Stimulated activated CD4-positive, alpha-beta T cell treated with anti-CD3 and anti-CD28 coated beads, Interleukin-12 subunit alpha, Interleukin-12 subunit beta, amount 100 ng/mL, for 4 hours (primary cell): ENCODE data around the gene ABCA4.

ENCODE experiments used
- DNase-seq: peaks from one replicate; pipeline ENCODE4 v3.0.0-alpha.2; 2020

ABCA4 gene

GRCh38 chr1:94122201-94122970 lies 1.4 kb upstream of the ABCA4 start:
- no peak for DNase-seq

DNA sequence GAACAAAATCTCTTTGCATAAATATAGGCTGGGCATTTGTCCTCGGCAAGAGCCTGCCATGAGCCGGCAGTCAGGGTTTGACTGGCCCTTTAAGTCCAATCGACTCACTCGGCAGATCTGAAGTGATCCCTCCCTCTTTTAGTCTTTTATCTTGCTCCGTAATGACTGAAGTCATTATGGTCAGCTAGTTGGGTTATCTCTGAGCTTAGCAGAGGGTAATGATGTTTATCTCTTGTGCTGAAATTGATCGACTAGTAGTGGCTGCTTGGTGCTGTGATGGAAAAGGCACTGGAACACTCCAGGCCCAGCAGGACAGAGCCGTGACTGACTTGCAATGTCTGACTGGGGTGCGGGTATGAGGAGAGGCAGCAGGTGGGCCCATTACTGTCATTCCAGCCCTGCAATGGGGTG lies 468 bp upstream of the ABCA4 start:
- no peak for DNase-seq

DNA sequence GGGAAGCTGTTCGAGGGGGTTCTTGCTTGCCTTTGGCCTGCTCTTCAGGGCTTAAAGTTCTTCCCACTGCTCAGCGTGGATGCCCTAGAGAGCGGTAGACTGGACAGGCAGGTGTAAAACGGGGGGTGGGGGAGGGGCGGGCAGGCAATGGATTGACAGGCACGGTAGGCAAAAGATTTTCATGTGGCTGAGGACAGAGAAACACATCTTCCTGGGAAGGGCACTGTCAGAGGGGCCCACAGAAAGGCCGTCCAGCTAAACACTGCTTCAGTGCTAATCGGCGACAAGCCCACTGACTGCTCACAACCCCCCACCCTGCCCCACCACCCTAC lies 412 bp downstream of the ABCA4 start:
- DNase-seq, result no peak

GRCh38 chr1:94119796-94120569 lies 965 bp downstream of the ABCA4 start:
- no peak for DNase-seq

DNA sequence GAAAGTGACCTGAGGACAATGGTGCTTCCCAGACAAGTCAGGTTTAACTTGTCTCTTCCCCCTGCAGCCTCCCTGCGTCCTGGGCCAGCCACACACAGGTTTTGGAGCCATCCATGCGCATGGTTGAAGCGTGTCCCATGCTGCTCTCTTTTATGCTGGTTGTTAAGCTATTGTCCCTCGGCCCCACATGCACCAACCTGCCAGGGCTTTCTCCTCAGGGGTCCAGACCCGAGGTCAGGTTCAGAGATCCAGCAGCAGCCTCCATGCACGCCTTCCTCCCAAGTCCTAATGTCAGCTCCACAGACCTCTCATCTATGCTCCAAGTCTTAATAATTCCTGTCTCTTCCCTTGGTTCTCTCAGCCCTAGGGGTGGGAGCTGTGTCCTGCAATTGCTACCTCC lies 1.6 kb downstream of the ABCA4 start:
- DNase-seq, result no peak

DNA sequence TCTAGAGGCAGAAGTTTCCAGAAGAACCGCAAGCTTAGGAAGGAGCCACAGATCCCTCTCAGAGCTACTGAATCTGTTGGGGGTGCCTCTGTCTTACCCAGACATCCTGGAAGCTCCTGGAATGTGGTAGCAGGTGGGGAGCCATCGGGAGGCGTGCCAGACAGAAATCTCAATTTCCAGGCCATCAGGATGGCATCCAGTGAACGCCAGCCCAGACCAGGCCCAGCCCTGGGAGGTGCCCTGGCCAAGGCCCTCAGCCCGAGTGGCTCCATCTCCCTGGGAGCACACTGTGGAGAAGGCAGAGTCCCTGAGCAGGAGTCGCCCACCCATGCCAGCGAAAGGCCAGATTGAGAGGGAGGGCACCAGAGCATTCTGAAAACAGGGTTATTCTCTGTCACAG lies 2.5 kb downstream of the ABCA4 start:
- DNase-seq, result no peak

DNA sequence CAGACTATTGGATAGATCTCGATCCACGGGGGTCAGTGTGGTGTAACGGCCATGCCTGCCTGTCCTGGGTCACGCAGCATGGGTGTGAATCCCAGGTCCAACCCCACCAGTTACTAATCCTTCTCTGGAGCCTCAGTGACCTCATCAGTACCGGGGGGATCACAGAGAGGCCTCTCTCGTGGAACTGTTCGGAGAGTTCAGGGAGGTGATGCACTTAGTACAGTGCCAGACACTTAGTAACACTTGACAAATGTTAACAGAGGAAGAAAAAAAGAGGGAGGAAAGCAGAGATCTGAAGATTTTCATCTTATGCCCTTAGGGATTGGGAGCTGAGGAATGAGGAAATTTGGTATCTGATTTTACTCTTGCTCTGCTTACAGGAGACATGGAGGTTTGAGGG lies 2.9 kb downstream of the ABCA4 start:
- no peak for DNase-seq

DNA sequence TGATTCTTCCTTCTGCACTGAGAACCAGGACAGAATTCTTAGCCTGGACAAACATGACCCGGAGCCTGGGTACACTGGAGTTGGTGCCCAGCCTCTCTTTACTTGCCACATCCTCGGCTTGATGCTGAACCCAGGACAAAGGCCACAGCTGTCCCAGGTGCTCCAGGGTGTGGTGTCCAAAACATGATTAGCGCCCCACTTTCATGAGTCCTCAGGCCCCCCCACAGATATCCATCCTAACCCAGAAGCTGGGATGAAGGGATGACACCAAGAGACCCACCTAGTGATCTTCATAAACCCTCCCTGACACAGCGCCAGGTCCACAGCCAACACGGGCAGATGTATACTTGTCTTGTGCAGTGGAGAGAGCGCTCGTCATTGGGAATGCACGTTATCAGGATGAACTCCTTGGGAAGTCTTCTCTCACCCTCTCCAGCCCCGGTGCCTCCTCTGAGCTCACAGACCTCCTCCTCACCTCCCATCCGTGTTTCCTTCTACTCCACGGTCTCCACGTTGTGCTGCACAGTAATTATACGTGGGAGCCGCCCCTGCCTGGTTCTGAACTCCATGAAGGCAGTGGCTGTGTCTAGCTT lies 3.6 kb downstream of the ABCA4 start:
- DNase-seq, result no peak

DNA sequence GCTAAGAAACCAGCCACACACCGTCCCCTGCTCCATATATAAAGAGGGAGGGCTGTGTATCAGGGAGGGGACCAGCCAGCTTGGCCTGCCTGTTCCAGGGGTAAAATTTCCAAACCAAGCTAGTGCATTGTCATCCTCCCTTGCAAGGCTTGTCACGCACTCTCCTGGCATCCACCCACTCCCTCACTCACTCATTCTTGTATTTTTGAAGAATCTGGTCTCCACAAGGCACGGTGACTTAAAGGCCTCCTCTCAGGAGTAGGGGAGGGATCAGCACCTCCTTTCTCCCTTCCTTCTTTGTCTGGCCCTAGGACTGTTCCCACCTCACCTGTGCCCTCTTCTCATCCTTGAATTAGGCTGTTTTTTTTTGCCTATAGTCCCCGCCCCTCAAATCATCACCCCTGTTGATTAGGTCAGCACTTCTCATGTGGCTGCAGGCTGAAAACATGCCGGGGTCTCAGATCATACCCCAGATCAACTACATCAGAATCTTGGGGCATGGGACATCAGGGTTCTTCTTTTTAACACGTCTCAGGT lies 5.0 kb downstream of the ABCA4 start:
- DNase-seq, result no peak

DNA sequence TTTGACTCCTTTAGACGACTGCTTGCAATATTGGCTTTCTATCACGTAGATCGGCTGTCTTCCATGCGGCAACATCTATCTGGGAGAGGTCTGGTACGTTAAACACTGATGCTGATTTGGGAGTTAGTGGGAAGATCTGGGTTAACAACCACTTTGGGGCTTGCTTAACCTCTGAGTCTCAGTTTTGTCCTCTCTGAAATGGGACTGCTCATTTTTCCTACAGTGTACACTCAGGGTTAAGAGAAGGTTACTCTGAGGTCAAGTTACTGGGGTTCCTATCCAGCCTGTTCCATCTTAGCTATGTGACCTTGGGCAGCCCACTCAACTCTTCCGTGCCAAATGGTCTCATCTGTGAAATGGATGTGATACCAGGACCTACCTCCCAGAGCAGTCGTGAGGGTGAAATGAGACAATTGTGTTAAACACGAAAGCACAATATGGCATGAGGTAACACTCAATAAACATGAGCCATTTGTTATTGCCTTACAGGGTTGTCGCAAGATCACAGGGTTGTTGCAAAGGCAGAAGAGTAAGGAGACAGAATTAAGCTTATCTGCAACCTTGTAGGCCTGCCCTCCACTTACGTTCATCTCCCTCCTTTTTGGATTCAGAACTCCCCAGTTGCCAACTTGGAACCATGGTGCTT lies 5.6 kb downstream of the ABCA4 start:
- no peak for DNase-seq

DNA sequence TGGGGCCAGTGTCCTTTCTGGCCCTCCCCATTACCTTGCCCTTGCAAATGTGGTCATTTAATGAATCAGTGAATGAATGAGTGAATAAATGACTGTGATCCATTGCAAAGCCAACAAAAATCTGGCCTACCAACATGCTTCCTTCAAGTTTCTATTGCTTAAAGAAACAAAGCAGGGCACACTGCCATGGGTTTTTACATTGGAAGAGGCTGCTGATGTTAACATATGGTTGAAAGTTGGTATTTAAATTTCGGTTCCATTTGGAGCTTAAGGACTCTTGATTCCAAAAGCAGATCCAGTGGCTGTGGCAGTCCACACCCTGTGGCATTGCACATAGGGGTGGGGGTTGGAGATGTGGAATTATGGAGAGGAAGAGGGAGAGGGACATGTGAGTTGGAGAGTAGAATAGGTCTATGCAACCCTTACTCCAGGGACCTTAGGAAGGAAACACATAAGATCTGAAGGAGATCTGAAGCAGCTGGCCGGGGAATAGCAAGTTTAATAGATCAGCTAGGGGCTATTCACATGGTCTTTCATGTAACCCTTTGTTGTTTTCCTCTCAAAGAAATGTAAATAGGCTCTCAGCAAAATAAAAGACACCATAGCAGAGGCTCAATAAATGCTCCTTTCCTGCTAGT lies 7.2 kb downstream of the ABCA4 start:
- no peak for DNase-seq

GRCh38 chr1:94111879-94112278 lies 9.1 kb downstream of the ABCA4 start:
- no peak for DNase-seq

DNA sequence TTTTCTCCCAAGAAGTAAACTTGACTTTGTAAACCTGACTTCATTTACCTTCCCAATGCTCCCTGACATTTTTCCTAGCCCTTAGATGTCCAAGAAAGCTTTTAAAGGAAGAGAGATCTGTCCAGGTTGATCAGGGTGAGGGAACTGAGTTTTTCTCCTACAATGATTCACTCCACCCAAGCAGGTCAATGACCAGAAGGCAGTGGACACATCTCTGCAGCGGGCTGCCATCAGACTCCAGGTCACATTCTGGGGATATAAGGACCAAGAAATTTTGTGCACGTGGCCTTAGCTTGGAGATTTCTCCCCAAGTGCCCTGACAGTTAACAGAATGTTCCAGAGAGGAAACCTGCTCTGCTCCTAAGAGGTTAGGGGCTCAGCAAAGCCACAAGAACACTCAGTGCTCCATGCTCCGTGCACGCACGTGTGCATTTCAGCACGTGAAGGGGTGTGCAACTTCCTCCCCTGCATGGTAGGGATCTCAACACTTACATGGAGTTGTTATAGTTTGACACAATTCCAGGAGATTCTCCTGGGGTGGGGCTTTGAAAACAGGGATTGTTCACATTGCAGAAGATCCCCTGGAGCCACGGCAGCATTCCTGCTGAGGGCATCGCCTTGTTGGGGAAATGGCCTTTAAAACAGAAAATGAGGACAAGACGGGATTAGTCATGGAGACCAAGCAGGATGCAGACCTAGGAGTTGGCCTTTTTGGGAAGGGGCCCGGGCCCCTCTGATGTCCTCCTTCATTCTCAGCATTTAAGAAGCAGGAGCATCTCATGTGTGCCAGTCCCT lies 9.8 kb downstream of the ABCA4 start:
- no peak for DNase-seq

- DNase-seq, result no peak
Observed at GRCh38 chr1:94110021-94110761, 10.8 kb downstream of the ABCA4 start.

DNA sequence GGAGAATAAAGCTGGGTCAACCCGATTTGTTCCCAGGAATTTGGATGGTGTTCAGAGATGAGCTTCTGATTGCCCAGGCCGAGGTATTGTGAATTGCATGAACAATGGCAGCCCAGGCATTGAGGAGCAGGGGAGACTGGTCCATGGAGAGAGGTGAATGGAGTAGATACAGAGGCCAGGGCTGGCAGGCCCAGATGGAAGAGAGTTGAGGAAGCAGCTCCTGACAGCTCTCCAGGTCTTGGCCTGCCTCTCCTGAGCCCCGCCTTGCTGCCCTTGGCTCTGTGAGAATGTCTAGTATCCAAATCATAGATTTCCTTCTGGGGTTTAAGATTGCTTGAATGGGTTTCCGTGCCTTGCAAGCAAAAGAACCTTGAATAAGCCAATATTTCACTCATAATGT lies 11.5 kb downstream of the ABCA4 start:
- no peak for DNase-seq

- DNase-seq, result no peak
Observed at GRCh38 chr1:94107141-94107540, 13.8 kb downstream of the ABCA4 start.

- DNase-seq, result no peak
Observed at GRCh38 chr1:94106716-94107115, 14.2 kb downstream of the ABCA4 start.

- DNase-seq, result no peak
Observed at GRCh38 chr1:94105957-94106529, 14.9 kb downstream of the ABCA4 start.

DNA sequence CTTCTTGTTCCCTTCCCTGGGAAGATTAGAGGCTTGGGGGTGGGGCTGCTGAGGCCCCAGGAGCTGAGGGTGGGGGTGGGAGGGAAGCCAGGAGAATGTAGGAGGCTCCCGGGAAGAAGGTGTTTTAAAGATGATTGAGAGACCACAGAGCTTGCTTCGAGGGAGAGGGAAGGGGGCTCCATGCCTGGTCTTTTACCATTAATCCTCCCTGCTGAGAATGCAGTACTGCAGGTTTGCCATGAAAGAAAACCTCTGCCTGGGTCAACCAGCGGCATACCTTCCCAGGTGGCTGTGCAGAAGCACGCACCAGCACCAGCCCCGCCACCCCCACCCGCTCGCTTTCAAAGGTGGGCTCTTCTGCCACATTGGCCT lies 15.4 kb downstream of the ABCA4 start:
- DNase-seq, result no peak

DNA sequence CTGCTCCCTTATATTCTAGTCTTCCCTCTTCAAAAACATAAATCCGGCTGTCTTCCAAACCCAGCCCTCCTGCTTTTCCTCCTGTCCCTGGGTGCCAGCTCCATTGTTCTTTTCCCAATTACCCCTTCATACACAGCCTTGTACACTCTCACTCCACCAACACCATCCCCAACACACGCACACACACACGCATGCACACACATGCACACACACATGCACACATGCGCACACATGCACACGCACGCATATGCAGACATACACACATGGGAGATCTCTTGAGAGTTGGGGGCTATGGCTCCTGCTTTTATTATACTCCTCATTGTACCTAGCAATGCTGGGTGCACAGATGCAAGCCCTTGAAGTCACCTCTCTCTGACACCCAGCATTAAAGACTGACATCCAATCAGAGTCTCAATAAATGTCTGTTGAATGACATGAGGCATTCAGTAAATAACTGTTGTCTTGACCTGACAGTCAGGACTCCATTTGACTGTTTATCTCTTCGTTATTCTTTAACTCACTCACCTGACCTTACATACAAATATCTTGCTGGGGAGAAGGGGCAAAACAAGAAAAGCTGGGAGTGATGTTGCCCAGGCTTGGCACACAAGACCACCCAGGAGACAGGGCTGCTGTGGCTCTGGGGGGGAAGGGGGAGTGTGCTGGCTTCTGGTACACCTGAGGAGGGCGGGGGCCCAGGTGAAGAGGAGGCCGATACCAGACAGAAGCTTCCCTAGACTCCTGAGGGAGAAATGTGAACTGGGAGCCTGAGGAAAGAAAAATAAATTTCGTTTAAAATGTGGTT lies 16.0 kb downstream of the ABCA4 start:
- no peak for DNase-seq
